DMS153 (cell line): Measurements from ENCODE around the gene BCAN.
A peak's percentile ranks its signal among the peaks of the same experiment; 100 is the strongest.

Experiments used
- DNase-seq: peaks from one replicate; lab custom pipeline; 2025; lab: John Stamatoyannopoulos, UW

BCAN gene

DNA sequence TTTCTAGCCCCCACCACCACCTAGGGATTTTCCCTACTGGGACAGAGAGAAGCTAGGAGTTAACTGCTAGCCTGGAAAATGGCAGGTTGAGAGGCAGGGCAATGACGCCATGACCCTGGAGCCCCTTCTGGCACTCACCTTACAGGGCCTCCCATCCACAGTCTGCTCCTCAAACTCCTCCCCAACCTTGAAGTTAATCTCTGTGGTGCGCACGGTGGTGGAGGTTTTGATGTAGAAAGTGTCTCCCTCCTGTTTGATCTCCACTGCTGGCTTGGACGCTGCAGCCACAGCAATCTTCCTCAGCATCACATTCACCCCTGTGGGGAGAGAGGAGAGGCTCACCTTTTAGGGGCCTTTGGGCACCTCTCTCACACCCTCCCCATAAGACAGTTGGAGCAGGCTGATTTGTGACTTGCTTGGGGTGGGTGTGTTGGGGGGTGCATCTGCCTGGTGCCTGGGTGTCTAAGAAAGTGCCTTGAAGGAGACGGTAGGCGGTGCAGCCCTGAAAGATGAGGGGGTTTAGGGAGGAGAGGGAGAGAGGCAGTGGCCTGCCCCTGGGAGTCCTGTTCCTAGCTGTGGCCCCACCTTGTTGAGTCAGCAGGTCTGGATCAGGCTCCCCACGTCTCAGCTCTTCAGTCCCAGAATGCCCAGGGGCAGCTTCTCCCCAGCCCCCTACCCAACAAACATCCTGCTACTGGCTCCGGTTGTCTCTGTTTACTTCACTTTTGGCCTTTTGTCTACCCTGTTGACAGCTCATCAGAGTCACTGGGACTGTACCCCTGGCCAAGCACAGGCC lies 59.0 kb downstream of the BCAN start:
- no peak for DNase-seq

DNA sequence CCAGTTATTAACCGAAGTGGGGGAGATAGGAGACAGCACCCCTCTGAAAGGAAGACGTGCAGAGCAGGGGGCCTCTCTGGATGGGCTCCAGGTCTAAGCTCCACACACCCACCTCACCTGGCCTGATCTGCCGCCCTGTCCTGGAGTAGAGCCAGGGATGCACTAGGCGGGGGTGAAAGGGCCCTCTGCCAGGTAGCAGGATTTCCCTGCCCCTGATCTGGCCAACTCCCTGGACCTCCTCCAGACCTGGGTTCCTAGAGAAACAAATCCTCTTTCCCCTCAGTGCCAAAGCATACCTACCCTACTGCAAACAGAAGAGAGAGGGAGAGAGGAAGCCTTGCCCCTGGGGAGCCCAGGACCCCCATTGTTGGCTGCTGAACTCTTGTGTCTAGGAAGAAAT lies 61.4 kb downstream of the BCAN start:
- DNase-seq: no peak

- DNase-seq: no peak
Observed at GRCh38 chr1:156703741-156704140, 61.8 kb downstream of the BCAN start.

GRCh38 chr1:156704166-156704711 lies 62.3 kb downstream of the BCAN start:
- no peak for DNase-seq

DNA sequence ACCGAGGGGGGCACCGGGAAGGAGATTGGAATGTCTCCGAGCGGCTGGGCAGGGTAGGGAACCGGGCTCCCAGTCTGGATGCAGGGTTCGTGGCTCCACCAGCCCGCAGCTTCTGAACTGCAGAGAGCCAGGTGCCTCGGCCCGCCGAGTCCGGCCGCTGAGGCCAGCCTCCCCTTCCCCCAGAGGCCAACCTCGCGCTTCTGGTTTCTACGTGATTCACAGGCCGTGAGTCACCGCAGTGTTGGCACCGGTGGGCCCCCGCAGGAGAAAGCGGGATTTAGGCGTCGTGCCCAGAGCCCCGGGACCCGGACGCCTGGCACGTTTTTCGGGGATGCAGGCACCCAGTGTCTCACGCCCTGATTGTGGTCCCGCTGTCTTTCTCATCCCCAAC lies 63.0 kb downstream of the BCAN start:
- no peak for DNase-seq

DNA sequence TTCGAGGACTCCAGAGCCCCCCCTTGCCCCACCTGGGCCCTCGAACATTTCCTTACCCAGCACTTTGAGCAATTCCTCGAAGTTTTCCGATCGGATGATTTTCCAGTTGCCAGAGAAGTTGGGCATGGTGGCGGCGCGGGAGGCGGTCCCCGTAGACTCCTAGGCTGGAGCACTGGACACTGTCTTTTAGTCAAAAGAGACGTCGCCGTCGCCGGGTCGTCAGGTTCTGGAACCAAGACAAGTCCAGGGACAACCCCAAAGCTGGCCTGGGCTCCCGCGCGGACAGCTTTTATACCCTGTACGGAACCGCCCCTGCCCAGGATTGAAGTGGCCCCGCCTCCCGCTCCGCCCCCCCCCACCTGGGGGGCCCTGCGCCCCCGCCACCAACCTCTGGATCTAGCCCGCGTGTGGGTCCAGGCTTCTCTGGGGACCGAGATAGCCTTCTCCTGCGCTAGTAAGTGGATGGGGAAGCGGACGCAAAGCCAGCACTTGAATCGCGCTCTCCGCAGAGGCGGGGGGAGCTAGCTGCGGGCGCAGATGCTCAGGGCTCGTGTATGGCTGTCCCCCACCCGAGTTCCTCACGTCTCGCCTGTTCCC lies 63.5 kb downstream of the BCAN start, which contains the start of gene CRABP2:
Gene CRABP2 (minus strand): TSS at position 263 of the 597 bp plus-strand sequence. CDS start 137 bp downstream, at position 126.
- peak; percentile 55 for DNase-seq

- DNase-seq: peak; percentile 71
Observed at GRCh38 chr1:156705918-156706656, 64.2 kb downstream of the BCAN start.

DNA sequence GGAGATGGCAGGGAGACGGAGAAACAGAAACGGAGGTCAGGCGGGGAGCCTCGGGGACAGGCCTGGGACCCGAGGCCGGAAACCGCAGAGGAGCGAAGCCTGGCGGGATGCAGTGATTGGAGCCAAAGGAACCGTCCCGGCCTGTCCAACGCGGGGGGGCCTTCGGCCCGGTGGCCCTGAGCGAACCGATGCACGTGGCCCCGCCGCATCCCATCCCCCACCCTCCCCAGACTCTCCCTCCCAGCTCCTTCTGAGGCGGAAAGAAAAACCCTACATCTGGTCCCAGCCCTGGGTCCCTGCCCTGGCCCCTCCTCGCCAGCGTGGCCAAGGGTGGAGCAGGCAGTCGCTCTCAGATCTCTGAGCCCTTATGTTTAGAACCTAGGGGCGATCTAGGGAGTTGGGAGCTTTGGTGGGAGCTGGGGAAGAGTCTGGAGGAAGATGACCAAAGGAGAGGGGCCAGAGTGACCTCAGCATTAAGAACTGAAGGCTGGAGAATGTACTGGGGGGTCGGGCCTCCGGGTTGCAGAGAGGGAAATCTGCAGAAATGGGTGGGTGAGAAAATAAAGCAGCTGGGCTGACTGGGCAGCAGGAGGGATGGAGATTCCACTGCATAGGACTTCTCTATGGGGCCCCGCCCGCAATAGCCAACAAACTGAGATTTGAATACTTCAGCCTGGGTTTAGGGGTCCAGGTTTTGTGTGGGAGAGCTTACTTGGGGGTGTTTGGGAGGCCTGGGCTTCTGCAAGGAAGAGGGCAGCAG lies 64.9 kb downstream of the BCAN start:
- DNase-seq: no peak

GRCh38 chr1:156707417-156708217 lies 65.7 kb downstream of the BCAN start:
- no peak for DNase-seq

DNA sequence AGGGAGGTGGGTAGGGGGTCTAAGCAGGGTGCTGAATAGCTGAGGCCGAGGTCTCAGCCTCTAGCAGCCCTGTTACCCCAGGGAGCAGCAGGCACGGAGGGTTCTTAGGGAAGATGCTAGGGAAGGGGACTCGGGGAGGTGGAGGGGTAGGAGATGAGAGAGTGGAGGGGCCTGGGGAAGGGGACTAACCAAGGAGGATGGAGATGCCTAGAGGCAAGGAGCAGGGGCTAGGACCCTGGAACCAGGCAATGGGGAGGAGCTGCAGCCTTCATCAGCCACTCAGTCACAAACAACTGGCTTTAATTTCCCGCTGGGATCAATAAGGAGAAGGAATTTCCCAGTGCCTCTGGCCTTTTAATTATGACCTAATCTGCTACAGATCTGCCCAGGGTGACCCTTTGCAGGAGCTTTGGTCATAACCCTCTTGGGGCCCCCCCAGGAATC lies 66.3 kb downstream of the BCAN start:
- no peak for DNase-seq

- DNase-seq: no peak
Observed at GRCh38 chr1:156709031-156709430, 67.1 kb downstream of the BCAN start.
